ENCODE measurements around the gene MAGEB17. TPM values are rescaled to one million over a fixed set of nuclear protein-coding genes. Genes with fewer than 3 reads are reported as not detected.
A peak's percentile ranks its signal among the peaks of the same experiment; 100 is the strongest.

The MAGEB17 gene
- polyA plus RNA-seq, 1 donor (not counting 4 experiments of a cell fraction or from before 2014, with no cell fraction given) = not detected

GRCh38 chrX:16210061-16210460, 42.8 kb downstream of the MAGEB17 start:
- FAIRE-seq = no peak
- dilution Hi-C loops (cut with MboI; ENCODE audit: extremely low pct_ligation_motif_present, low sequenced_read_pairs) = no loop called here

DNA sequence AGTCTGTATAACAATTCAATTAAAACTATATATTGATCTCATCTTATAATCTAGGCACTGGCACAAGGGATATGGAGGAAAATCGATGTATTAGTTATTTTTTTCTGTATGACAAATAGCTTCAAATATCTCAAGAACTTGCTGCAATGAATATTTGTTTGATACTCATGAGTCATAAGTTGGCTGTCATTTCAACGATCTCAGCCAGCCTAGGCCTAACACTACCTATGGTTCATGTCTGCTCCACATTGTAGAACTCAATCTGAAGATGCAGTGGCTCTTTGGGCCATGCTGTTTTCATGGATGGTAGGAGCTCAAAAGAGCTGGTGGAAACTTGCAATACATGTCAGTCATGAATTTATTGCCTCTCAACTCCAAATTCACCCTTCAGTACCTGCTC, 44.7 kb downstream of the MAGEB17 start:
- dilution Hi-C loops (cut with MboI; ENCODE audit: extremely low pct_ligation_motif_present, low sequenced_read_pairs) = no loop called here
- H3K4me2 ChIP-seq (ENCODE audit: control insufficient read depth, extremely low read depth, insufficient read depth, low read depth, low read length) = no peak overlapping the region
- TF ChIP-seq CTCF (optimal IDR thresholded peaks at IDR 0.05 in 1 of 3, IDR thresholded peaks at IDR 0.05 in 1 of 3, conservative IDR thresholded peaks at IDR 0.05 in 1 of 3; ENCODE audit: extremely low read depth in 1 of 3, insufficient read depth in 2 of 3, low read length in 3 of 3) = no peak
- no peak for TF ChIP-seq EZH2 (IDR thresholded peaks at IDR 0.05; ENCODE audit: low read length)
- no peaks in the 10 kb centered on the region for H3K4me1 ChIP-seq (ENCODE audit: control insufficient read depth, extremely low read depth, insufficient read depth, low read length)
- DNase-seq (ENCODE audit: low read depth, low spot score) = no peak
- FAIRE-seq = peak; percentile 13
- no peaks in the 10 kb centered on the region for H3K9me1 ChIP-seq (ENCODE audit: control insufficient read depth, extremely low read depth, insufficient read depth, low read length)
- H3K27me3 ChIP-seq (ENCODE audit: control insufficient read depth, extremely low read depth, insufficient read depth, low read length) = no peaks in the 10 kb centered on the region
- H3K4me3 ChIP-seq (ENCODE audit: control insufficient read depth in 2 of 3, extremely low read depth in 1 of 3, insufficient read depth in 2 of 3, low read depth in 1 of 3, low read length in 3 of 3) = no peak overlapping the region
- H3K79me2 ChIP-seq (ENCODE audit: control insufficient read depth, insufficient read depth, low read length) = no peaks in the 10 kb centered on the region
- H3K36me3 ChIP-seq (ENCODE audit: control insufficient read depth in 2 of 2, extremely low read depth in 1 of 2, insufficient read depth in 2 of 2, low read length in 2 of 2) = no peaks in the 10 kb centered on the region
- no peak overlapping the region for H3K9ac ChIP-seq (ENCODE audit: control insufficient read depth, extremely low read depth, insufficient read depth, low read length)
- H3K27ac ChIP-seq (ENCODE audit: control insufficient read depth, insufficient read depth, low read length) = no peak overlapping the region
- no peaks in the 10 kb centered on the region for H4K20me1 ChIP-seq (ENCODE audit: control insufficient read depth, extremely low read depth, insufficient read depth, low read length)
- no peak overlapping the region for H2AFZ ChIP-seq (ENCODE audit: control insufficient read depth, low read length)
- H3K9me3 ChIP-seq (ENCODE audit: control insufficient read depth, low read depth, low read length) = no peaks in the 10 kb centered on the region

More at GRCh38 chrX:16210061-16210460, 42.8 kb downstream of the MAGEB17 start:
- H3K9me1 ChIP-seq (ENCODE audit: control insufficient read depth, extremely low read depth, insufficient read depth, low read length) = no peaks in the 10 kb centered on the region
- no peaks in the 10 kb centered on the region for H3K27me3 ChIP-seq (ENCODE audit: control insufficient read depth, extremely low read depth, insufficient read depth, low read length)
- H3K9me3 ChIP-seq (ENCODE audit: control insufficient read depth, low read depth, low read length) = no peaks in the 10 kb centered on the region
- no peak overlapping the region for H3K27ac ChIP-seq (ENCODE audit: control insufficient read depth, insufficient read depth, low read length)
- no peaks in the 10 kb centered on the region for H3K79me2 ChIP-seq (ENCODE audit: control insufficient read depth, insufficient read depth, low read length)
- no peak for DNase-seq (ENCODE audit: low read depth, low spot score)
- no peak overlapping the region for H3K9ac ChIP-seq (ENCODE audit: control insufficient read depth, extremely low read depth, insufficient read depth, low read length)
- H2AFZ ChIP-seq (ENCODE audit: control insufficient read depth, low read length) = no peak overlapping the region
- no peaks in the 10 kb centered on the region for H3K36me3 ChIP-seq (ENCODE audit: control insufficient read depth in 2 of 2, extremely low read depth in 1 of 2, insufficient read depth in 2 of 2, low read length in 2 of 2)
- H3K4me1 ChIP-seq (ENCODE audit: control insufficient read depth, extremely low read depth, insufficient read depth, low read length) = no peaks in the 10 kb centered on the region
- no peak overlapping the region for H3K4me2 ChIP-seq (ENCODE audit: control insufficient read depth, extremely low read depth, insufficient read depth, low read depth, low read length)
- no peak overlapping the region for H3K4me3 ChIP-seq (ENCODE audit: control insufficient read depth in 2 of 3, extremely low read depth in 1 of 3, insufficient read depth in 2 of 3, low read depth in 1 of 3, low read length in 3 of 3)
- no peaks in the 10 kb centered on the region for H4K20me1 ChIP-seq (ENCODE audit: control insufficient read depth, extremely low read depth, insufficient read depth, low read length)
- TF ChIP-seq EZH2 (IDR thresholded peaks at IDR 0.05; ENCODE audit: low read length) (no peak), CTCF (optimal IDR thresholded peaks at IDR 0.05 in 1 of 3, IDR thresholded peaks at IDR 0.05 in 1 of 3, conservative IDR thresholded peaks at IDR 0.05 in 1 of 3; ENCODE audit: extremely low read depth in 1 of 3, insufficient read depth in 2 of 3, low read length in 3 of 3) (no peak)
